Hippocampal formation (tissue), 2 donors: Measurements from ENCODE around the gene ZNF780B.
A peak's percentile ranks its signal among the peaks of the same experiment; 100 is the strongest.
"Not testable (repeated sequence)": the region's sequence is repeated elsewhere in the genome, so short reads cannot be mapped to it uniquely, and the experiment has no call there.

Source experiments
- DNase-seq, 2 donors: peaks; one replicate each; lab custom pipeline; 2025; lab: John Stamatoyannopoulos, UW

ZNF780B gene

DNA sequence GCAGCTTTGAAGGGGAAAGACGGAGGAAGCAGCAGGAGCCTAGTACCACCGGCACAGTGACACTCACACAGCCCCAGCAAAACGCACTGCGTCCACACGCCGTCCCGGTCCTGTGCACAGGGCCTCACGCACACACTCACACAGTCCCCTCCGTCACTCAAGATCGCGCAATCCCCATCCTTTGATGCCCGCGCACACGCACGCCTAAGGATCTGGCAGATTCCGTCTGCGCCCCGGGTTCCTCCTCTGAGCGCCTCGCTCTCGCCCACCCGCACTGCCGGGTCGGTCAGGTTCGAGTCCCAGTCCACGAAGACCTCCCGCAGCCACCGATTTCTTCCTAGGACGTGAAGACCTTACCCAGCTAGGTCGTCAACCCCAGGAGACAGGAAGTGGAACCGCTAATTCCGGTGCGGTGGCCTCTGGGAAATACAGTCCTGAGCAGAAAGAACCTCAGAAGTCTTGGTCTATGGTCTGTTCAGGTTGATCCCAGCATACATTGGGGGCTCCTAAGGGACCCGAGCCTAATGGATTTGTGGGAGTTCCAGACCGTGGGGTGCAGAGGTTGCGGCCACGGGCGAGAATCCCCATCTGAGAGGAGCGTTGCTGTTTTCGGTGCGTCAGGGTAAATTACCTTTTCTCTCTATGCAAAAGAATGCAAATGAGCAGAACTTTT is at the start of gene ZNF780B:
ZNF780B (minus strand) TSS at position 400 of the 673 bp plus-strand sequence. CDS start 5,899 bp downstream, outside the sequence.
- peak; percentile 65 to 75 for DNase-seq

DNA sequence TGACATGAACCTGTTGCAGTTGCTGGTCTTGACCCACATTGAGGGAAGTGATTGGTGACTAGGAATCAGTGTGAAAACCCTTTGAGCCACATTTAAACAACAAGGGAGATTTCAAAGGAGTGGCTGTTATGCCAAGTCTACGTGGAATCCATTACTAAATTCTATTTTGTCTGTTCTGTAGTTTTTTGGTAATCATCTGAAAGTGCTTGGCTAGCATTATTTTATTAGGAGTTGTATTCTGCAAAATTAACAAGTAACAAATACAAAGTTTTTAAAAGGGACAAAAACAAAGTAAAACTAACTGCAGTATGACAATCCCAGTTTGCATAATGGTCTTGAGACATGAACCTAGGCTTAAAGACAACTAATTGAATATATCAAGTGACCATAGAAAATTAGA is 48.7 kb upstream of the ZNF780B start:
- DNase-seq: no peak

DNA sequence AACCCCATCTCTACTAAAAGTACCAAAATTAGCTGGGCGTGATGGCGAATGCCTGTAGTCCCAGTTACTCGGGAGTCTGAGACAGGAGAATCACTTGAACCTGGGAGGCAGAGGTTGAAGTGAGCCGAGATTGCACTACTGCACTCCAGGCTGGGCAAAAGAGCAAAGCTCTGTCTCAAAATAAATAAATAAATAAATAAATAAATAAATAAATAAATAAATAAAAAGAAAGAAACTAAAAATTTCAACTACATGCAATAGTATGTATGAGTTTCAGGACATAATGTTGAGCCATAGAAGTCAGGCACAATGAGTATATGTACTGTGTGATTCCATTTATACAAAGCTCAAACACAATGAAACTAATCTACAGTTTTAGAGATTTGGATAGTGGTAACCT is 47.6 kb upstream of the ZNF780B start:
- DNase-seq: no peak

DNA sequence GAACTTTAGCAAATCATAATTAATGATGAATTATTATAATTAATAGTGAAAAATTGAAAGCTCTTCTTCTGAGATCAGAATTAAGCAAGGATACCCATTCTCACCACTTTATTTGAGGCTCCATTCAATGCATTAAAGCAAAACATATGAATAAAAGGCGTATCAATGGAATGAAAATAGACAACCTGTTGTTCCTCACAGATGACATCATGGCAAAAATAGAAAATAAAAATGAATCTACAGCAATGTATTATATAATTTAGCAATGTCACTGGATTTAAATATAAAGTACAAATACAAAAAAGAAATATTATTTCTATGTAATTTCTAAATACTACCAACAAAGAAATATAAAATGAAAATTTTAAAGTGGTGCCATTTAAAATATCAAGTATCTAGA is 45.8 kb upstream of the ZNF780B start:
- DNase-seq: no peak

DNA sequence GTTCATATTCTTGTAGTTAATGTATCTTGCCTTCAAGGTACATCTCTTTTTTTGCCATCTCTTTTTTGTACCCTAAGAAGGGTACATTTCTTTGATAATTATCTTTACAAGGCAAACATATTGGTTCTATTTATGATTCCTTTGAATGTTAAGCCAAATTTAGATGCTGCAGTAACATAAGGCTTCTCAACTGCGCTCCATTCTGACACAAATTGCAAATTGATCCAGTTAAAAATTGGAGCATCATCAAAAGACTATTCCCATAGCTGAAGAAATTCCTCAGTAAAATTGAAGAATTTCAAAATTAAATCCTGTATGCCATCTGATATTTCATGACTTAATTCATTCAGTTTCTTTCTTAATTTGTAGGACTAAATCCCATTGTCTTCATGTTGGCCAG is 37.4 kb upstream of the ZNF780B start:
- DNase-seq: no peak

DNA sequence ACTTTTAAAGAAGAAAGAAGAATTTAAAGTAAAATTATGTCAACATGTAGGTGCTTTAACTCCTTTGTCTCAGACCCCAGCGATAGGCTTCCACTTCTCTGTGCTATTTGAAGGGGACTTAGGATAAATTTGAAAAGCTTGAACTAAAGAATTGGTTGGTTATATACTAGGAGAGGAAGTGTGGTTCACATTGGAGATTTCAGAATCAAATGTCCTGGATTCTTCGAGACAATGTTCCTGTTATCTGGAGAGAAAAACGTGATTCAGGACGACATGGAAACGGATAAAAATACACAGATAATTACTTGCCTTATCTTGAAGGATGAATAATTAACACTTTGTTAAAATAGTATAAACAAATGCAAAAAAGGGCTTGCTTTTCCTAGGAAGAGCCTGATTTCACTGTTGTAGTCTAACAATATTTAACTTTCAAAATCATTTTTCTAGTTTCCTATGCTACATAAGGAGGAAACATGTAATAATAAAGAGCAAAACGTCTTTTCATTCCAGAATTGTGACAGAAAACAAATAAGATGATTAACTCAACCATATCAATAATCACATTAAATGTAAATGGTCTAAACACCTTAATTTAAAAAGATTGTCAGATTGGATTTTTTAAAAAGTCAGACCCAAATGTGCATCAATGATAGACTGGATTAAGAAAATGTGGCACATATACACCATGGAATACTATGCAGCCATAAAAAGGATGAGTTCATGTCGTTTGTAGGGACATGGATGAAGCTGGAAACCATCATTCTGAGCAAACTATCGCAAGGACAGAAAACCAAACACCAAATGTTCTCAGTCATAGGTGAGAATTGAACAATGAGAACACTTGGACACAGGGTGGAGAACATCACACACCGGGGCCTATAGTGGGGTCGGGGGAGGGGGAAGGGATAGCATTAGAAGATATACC is 35.4 kb upstream of the ZNF780B start:
- DNase-seq: peak in 1 of 2 donors; percentile 44

DNA sequence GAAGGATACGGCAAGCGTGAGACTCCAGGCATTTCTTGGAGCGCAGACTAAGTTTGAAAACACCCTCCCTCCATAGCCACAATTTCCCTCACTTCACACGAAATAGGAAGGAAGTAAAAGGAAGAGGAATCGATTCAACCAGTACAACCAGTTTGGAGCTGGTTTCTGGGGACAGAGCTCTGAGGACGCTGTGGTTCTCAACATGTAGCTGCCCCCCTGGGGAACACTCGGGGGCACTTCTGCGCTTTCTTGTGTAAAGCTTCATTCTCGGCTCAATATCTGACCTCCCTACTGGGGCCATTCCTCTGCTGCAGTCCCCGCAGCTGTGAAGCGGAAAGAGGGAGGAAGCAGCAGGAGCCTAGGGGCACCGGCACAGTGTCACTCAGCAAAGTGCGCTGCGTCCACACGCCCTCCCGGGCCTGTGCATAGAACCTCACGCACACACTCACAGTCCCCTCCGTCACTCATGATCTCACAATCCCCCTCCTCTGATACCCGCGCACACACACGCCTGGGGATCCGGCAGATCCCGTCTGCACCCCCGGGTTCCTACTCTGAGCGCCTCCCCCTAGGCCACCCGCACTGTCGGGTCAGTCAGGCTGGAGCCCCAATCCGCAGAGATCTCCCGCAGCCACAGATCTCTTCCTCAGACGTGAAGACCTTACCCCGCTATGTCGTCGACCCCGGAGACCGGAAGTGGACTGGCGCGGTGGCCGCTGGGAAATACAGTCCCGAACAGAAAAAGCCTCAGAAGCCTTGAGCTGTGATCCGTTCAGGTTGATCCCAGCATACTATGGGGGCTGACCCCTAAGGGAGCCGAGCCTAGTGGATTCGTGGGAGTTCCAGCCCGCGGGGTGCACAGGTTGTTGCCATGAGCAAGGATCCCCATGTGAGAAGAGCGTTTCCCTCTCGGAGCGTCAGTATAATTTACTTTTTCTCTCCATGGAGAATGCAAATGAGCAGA is 34.5 kb upstream of the ZNF780B start, which contains the start of gene ZNF780A:
ZNF780A (minus strand) TSS at position 703 of the 964 bp plus-strand sequence. CDS start 6,190 bp downstream, outside the sequence.
- peak; percentile 52 to 80 for DNase-seq

DNA sequence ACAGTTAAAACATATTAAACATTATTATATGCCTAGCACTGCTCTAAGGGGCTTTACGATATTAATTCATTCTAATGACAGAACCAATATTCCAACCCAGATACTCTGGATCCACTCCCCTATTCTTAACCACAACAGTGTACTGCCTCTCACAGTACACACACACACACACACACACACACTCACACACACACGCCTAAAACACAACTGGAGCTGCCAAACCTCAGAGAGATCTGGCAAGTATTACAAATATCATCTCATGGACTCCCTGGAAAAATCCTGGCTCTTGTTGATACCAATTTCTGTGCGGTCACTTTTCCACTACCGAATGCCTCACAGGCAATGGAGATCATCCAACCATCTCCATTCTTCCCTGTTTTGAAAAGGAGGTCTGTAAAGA is 33.4 kb upstream of the ZNF780B start:
- no peak for DNase-seq

DNA sequence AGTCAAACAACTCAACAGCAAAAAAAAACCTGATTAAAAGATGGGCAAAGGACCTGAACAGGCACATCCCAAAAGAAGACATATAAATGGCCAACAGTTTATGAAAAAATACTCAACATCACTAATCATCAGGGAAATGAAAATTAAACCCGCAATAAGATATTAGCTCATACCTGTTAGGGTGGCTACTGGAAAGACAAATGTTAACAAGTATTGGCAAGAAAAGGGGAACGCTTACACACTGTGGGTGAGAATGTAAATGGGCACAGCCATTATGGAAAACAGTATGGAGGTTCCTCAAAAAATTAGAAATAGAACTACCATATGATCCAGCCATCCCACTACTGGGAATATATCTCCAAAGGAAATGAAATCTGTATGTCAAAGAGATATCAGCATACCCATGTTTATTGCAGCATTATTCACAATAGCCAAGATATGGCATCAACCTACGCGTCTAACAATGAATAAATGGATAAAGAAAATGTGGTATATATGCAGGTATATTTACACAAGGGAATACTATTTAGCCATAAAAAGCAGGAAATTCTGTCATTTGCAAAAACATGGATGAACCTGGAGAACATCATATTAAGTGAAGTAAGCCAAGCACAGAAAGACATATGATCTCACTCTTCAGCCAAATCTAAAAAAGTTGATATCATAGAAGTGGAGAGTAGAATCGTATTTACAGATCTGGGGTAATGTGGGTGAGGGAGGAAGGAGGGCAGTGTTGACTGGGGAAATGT is 32.4 kb upstream of the ZNF780B start:
- DNase-seq: no peak

DNA sequence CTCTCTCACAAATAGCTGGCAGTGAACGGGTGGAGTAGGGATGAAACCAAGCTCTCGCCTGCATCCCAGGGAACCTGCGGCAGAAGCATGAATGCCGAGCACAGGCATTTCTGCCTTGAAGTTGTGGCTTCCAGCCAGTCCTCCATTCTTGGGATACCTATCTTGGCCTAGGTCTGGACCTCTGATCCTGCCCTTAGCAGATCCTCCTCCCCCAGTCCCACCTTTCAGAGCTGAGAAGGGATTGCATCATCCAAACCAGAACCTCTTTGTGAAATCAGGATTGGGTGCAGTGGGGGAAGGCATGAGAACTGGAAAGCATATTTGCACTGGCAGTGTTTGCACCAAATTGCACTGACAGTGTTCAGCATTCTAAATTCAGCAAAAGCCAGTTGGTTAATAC is 28.9 kb upstream of the ZNF780B start:
- no peak for DNase-seq

DNA sequence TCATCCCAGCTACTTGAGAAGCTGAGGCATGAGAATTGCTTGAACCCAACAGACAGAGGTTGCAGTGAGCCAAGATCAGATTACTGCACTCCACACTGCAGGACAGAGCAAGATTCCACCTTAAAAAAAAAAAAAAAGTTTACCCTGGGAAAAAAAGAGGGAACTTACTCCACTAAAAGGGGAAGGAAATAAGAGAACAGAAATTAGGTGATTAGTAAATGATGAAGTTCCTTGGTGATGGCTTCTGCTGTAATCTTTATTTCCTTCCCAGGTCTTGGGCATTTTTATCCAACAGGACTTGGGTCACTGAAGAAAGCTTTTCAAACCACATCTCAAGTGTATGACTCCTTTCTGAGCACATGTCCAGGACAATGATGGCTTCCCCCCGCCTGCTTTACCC is 25.4 kb upstream of the ZNF780B start:
- DNase-seq: no peak

DNA sequence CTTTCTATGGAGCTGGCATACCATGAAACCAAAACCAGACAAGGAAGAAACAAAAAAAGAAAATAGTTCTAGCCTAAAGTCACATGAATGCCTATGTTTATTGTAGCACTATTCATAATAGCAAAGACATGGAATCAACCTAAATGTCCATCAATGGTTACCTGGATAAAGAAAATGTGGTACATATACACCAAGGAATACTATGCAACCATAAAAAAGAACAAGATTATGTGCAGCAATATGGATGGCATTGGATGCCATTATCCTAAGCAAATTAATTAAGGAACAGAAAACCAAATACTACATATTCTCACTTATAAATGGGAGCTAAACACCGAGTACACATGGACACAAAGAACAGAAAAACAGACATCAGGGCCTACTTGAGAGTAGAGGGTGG is 24.3 kb upstream of the ZNF780B start:
- DNase-seq: no peak

DNA sequence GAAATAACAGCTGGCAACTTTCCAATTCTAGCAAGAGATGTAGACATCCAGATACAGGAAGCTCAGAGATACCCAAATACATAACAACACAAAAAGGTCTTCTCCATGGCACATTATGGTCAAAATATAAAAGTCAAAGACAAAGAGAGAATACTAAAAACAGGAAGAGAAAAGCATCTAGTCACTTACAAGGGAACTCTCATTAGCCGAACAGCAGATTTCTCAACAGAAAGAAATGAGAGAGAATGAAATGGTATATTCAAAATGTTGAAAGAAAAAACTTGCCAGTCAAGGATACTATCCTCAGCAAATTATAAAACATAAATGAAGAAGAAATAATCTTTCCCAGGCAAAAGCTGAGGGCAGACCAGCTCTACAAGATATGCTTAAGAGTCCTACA is 22.3 kb upstream of the ZNF780B start:
- no peak for DNase-seq

DNA sequence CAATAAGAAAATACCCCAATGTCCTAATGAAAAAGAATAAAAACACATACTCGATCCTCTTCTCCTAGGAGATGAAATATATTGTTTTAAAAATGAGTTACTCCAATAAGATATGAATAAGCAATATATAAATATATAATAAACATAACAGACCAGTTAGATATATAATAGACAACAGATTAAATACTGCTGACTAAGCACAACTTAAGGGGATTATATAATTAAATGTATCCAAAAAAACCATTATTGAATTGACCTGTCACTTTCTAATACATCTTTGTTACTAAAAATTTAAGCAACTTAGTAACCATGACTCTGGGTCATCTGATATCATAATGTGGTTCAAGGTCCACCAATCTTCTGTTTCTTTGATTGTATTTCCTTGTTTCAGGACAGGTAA is 14.0 kb upstream of the ZNF780B start:
- no peak for DNase-seq

DNA sequence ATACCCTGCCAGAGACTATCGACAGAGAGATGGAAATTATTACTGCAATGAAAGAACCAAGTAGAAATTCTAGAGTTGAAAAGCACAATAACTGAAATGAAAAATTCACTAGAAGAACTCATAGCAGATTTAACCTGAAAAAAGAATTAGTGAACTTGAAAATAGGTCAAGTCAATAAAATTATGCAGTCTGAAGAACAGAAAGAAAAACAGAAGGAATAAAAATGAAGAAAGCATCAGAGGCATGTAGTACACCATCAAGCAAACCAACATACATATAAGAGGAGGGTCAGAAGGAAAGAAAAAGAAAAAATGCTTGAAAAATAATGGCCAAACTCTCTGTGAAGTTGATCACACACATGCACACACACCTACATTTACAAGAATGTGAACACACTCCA is 3.6 kb upstream of the ZNF780B start:
- DNase-seq: no peak

DNA sequence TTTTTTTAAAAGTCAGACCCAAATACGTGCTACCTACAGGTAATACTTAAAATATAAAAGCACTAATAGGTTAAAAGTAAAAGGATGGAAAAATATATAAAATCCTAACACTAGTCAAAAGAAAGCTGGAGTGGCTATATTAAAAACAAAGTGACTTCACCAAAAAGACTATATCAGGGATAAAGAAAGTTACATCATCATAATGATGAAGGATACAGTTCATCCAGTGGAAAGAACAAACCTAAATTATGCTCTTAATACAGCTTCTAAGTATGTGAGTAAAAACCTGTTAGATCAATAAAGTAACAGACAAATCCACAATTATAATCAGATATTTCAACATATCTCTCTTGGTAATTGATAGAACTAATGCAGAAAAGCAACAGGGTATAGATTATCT is 1.1 kb upstream of the ZNF780B start:
- DNase-seq: no peak

DNA sequence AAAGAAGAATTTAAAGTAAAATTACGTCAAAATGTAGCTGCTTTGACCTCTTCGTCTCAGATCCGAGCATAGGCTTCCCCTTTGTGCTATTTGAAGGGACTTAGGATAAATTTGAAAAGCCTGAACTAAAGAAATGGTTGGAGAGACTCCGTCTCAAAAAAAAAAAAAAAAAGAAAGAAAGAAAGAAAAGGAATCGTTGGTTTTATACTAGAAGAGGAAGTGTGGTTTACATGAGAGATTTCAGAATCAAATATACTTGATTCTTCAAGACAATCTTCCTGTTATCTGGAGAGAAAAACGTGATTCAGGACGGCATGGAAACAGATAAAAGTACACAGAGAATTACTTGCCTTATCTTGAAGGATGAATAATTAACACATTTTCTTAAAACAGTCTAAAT is 474 bp upstream of the ZNF780B start:
- no peak for DNase-seq

DNA sequence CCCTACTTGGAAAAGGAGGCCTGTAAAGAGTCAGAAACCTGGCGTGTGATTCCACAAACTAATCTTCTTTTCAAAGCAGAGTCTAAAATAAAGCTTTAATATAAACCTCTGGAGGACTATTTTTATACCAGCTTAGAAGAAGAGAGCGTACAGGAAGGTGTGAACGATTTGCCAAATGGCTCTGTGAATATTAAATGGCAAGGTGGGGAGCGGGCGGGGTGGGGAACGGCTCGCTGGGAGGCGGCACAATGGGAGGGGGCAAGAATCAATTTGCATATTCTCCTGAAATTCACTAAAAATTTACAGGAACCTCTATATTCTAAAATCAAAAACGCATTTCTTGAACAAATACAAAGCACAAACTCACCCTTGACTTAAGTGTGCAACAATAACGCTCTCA is 982 bp downstream of the ZNF780B start:
- DNase-seq: no peak

DNA sequence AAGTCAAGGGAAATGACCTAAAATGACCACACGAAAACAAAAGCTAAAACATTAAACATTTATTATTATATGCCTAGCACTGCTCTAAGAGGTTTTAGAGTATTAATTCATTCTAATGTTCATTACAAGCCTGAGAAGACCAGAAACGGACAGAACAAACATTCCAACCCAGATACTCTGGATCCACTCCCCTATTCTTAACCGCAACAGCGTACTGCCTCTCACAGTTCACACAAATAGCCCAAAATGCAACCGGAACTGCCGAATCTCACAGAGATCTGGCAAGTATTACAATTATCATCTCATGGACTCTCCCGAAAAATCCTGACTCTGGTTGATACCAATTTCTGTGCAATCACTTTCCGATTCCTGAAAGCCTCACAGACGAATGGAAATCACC is 1.4 kb downstream of the ZNF780B start:
- no peak for DNase-seq

DNA sequence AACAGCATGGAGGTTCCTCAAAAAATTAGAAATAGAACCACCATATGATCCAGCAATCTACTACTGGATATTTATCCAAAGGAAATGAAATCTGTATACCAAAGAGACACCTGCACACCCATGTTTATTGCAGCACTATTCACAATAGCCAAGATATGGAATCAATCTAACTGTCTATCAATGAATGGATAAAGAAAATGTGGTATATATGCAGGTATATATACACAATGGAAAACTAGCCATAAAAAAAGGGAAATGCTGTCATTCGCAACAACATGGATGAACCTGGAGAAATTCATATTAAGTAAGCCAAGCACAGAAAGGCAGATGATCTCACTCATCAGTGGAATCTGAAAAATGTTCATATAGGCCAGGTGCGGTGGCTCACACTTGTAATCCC is 2.5 kb downstream of the ZNF780B start:
- no peak for DNase-seq

DNA sequence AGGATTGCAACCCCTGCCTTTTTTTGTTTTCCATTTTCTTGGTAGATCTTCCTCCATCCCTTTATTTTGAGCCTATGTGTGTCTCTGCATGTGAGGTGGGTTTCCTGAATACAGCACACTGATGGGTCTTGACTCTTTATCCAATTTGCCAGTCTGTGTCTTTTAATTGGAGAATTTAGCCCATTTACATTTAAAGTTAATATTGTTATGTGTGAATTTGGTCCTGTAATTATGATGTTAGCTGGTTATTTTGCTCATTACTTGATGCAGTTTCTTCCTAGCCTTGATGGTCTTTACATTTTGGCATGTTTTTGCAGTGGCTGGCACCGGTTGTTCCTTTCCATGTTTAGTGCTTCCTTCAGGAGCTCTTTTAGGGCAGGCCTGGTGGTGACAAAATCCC is 14.3 kb downstream of the ZNF780B start:
- not testable (repeated sequence) for DNase-seq
